ENCODE results near the gene THOC2. TPM values are rescaled to one million over a fixed set of nuclear protein-coding genes. Genes with fewer than 3 reads are reported as not detected.

The THOC2 gene
- total RNA-seq, 2 experiments from 2014 or later, result 81.8 to 86.5 TPM

DNA sequence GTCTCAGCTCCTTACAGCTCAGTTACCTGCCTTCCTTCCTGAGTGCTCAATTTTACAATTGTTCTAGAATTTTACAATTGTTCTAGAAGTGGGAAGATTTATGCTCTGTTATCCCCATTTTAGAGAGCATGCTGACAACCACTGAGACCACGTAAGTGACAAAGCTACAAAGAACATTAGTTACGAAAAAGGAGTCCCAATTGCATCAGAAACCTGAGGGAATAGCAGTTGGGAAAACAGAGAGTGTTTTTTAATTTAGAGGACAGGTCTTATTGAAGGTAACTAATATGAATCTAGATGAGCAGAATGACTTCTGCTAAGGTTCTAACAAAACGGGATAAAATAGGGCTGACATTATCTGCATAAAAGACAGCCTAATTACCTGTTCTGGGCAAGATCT, 103.3 kb downstream of the THOC2 start:
- Mint-ChIP-seq H3K36me3 (ENCODE audit: low read depth) (peaks cover 40% of the 10 kb centered on the region), H3K27ac (no peak overlapping the region), H3K9me3 (no peaks in the 10 kb centered on the region), H3K27me3 (no peaks in the 10 kb centered on the region), H3K4me3 (no peak overlapping the region), H3K4me1 (peaks cover 13% of the 10 kb centered on the region)
- POLR2A ChIA-PET, result no interaction called here
- CTCF ChIA-PET, result no interaction called here
- DNase-seq, result no peak

GRCh38 chrX:123626962-123627361, 105.9 kb downstream of the THOC2 start:
- H3K4me1 Mint-ChIP-seq, result peaks cover 13% of the 10 kb centered on the region
- no peaks in the 10 kb centered on the region for H3K9me3 Mint-ChIP-seq
- H3K36me3 Mint-ChIP-seq (ENCODE audit: low read depth), result peaks cover 40% of the 10 kb centered on the region
- ChIA-PET POLR2A (no interaction called here), CTCF (no interaction called here)
- H3K27me3 Mint-ChIP-seq, result no peaks in the 10 kb centered on the region
- no peak overlapping the region for H3K27ac Mint-ChIP-seq
- no peak for DNase-seq
- no peak overlapping the region for H3K4me3 Mint-ChIP-seq

DNA sequence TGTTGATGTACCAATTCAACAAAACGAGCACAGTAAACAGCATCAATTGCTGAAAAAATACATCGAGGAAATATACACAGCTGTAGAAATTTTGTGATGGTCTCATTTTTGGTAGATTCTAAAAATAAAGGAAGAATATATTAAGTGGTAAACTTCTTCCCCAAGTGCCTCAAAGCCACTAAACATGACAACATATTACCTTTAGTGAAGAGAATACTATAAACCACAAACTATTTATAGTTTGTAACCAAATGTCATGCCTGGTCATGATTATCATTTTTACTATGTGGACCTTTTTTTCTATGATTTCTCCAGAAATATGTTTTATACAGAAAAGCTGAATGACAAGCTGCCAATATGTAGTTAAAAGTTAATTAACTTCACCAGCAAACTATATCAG, 106.9 kb downstream of the THOC2 start:
- Mint-ChIP-seq H3K4me1 (peaks cover 13% of the 10 kb centered on the region), H3K9me3 (no peaks in the 10 kb centered on the region), H3K4me3 (no peak overlapping the region), H3K27me3 (no peaks in the 10 kb centered on the region), H3K27ac (no peak overlapping the region), H3K36me3 (ENCODE audit: low read depth) (peaks cover 36% of the 10 kb centered on the region)
- CTCF ChIA-PET, result no interaction called here
- DNase-seq, result no peak
- POLR2A ChIA-PET, result no interaction called here

- no peak overlapping the region for H3K4me3 Mint-ChIP-seq
- peaks cover 40% of the 10 kb centered on the region for H3K36me3 Mint-ChIP-seq (ENCODE audit: low read depth)
- no peaks in the 10 kb centered on the region for H3K9me3 Mint-ChIP-seq
- POLR2A ChIA-PET, result no interaction called here
- H3K27me3 Mint-ChIP-seq, result no peaks in the 10 kb centered on the region
- CTCF ChIA-PET, result no interaction called here
- H3K27ac Mint-ChIP-seq, result no peak overlapping the region
- peaks cover 13% of the 10 kb centered on the region for H3K4me1 Mint-ChIP-seq
- no peak for DNase-seq
Observed at GRCh38 chrX:123625477-123625876, 107.4 kb downstream of the THOC2 start.

DNA sequence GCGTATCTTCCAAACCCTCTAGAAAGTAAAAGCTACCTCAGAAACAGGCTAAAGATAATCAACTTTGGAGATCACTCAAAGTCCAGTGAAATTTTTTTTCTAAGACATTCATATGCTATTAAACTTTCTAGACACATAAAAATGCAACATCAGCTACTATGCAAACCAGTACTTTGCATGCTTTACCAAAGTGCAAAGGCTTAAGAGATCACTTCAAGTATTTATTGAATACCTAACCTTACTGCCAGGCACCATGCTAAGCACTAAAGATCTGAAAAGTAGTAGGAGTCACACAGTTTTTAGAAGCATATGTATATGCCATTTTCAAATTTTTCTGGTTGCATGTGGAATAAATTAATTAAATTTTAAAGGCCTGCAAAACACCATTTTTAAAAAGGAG, 115.8 kb downstream of the THOC2 start:
- no peak overlapping the region for H3K27ac Mint-ChIP-seq

DNA sequence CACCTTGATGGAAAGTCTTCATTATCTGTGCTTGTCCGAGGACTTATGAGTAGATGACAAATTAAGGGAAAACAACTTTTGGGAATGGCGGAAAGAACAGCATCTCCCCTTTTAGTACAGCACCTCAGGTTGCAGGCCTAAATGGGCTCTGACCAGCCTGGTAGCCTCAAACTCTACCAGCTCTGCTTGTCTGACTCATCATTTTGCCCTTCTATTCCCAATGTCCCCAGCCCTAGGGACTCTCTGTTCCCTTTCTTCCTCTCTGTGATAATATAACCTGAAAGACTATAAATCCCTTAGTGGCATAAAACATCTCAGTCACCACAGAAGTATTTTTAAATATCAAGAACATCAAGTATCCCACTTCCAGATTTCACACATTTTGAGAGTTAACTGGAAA, 121.9 kb downstream of the THOC2 start:
- H3K27ac Mint-ChIP-seq, result no peak overlapping the region
- no peaks in the 10 kb centered on the region for H3K4me1 Mint-ChIP-seq
- H3K9me3 Mint-ChIP-seq, result no peaks in the 10 kb centered on the region
- peaks cover 28% of the 10 kb centered on the region for H3K36me3 Mint-ChIP-seq (ENCODE audit: low read depth)
- no peak overlapping the region for H3K4me3 Mint-ChIP-seq
- ChIA-PET CTCF (no interaction called here), POLR2A (no interaction called here)
- DNase-seq, result no peak
- H3K27me3 Mint-ChIP-seq, result no peaks in the 10 kb centered on the region

More for the DNA sequence above, 115.8 kb downstream of the THOC2 start:
- ChIA-PET POLR2A (no interaction called here), CTCF (interaction anchor here (0.7 kb wide), 1 partner anchor 112 kb away, joined by 4 read pairs; no protein-coding TSS in a partner anchor)
- Mint-ChIP-seq H3K9me3 (no peaks in the 10 kb centered on the region), H3K4me1 (no peaks in the 10 kb centered on the region), H3K4me3 (no peak overlapping the region), H3K27me3 (no peaks in the 10 kb centered on the region), H3K36me3 (ENCODE audit: low read depth) (peaks cover 33% of the 10 kb centered on the region)
- DNase-seq, result no peak

DNA sequence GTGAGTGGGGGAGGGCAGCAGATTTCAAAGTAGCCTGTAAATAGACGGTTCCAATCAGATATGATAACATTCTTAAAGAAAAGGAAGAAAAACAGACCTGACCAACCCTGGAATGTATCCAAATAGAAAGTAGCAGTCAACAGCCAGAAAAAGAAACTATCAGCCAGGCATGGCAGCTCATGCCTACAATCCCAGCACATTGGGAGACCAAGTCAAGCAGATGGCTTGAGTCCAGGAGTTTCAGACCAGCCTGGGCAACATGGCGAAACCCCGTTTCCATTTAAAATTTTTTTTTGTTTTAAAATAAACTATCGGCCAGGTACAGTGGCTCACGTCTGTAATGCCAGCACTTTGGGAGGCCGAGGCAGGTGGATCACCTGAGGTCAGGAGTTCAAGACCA, 125.0 kb downstream of the THOC2 start:
- no peak for DNase-seq
- H3K36me3 Mint-ChIP-seq (ENCODE audit: low read depth), result peaks cover 30% of the 10 kb centered on the region
- ChIA-PET POLR2A (no interaction called here), CTCF (no interaction called here)
- no peak overlapping the region for H3K4me3 Mint-ChIP-seq
- H3K9me3 Mint-ChIP-seq, result no peaks in the 10 kb centered on the region
- H3K27ac Mint-ChIP-seq, result no peak overlapping the region
- H3K4me1 Mint-ChIP-seq, result no peaks in the 10 kb centered on the region
- no peaks in the 10 kb centered on the region for H3K27me3 Mint-ChIP-seq

GRCh38 chrX:123607270-123607669, 125.6 kb downstream of the THOC2 start:
- no peak for DNase-seq
- H3K4me1 Mint-ChIP-seq, result no peaks in the 10 kb centered on the region
- ChIA-PET POLR2A (no interaction called here), CTCF (no interaction called here)
- H3K27ac Mint-ChIP-seq, result no peak overlapping the region
- H3K9me3 Mint-ChIP-seq, result no peaks in the 10 kb centered on the region
- no peaks in the 10 kb centered on the region for H3K27me3 Mint-ChIP-seq
- no peak overlapping the region for H3K4me3 Mint-ChIP-seq
- H3K36me3 Mint-ChIP-seq (ENCODE audit: low read depth), result peaks cover 32% of the 10 kb centered on the region

DNA sequence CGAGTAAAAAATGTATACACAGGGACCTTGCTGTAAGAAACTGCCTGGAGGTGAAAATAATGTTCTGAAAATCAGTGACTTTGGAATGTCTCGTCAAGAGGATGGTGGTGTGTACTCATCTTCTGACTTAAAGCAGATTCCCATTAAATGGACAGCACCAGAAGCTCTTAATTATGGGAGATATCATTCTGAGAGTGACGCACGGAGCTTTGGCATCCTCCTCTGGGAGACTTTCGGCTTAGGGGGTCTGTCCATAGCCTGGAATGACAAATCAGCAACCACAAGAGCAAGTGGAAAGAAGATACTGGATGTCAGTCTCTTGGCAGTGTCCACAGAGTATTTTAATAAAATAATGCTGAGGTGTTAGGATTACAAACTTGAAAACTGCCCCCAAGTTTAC, 129.4 kb downstream of the THOC2 start:
- no peaks in the 10 kb centered on the region for H3K27me3 Mint-ChIP-seq
- ChIA-PET POLR2A (no interaction called here), CTCF (no interaction called here)
- H3K36me3 Mint-ChIP-seq (ENCODE audit: low read depth), result peaks cover 35% of the 10 kb centered on the region
- H3K9me3 Mint-ChIP-seq, result no peaks in the 10 kb centered on the region
- DNase-seq, result no peak
- no peak overlapping the region for H3K27ac Mint-ChIP-seq
- no peak overlapping the region for H3K4me3 Mint-ChIP-seq
- no peaks in the 10 kb centered on the region for H3K4me1 Mint-ChIP-seq

GRCh38 chrX:123601437-123601836, 131.4 kb downstream of the THOC2 start:
- DNase-seq, result no peak
- ChIA-PET CTCF (no interaction called here), POLR2A (no interaction called here)
- Mint-ChIP-seq H3K36me3 (ENCODE audit: low read depth) (peaks cover 29% of the 10 kb centered on the region), H3K4me3 (no peak overlapping the region), H3K4me1 (no peaks in the 10 kb centered on the region), H3K27ac (no peak overlapping the region), H3K27me3 (no peaks in the 10 kb centered on the region), H3K9me3 (no peaks in the 10 kb centered on the region)

DNA sequence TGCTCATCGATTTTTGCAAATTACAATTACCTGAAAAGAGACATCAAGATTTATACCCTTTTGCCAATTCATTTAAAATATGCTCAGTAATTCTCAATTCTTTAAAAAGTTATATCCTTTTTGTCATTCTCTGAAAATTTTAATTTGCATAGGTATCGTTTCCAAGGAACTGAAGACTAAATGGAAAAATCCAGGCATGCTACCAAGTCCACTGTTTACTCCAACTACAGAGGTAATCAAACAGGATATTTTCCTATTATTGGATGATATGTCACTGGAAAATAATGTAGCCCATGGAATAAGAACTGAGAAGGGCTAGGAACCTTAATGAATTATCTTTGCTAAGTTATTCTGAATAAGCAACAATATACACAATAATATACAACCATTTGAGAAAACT, 132.7 kb downstream of the THOC2 start:
- H3K4me1 Mint-ChIP-seq, result no peaks in the 10 kb centered on the region
- peaks cover 25% of the 10 kb centered on the region for H3K36me3 Mint-ChIP-seq (ENCODE audit: low read depth)
- no peak overlapping the region for H3K27ac Mint-ChIP-seq
- CTCF ChIA-PET, result no interaction called here
- no peaks in the 10 kb centered on the region for H3K9me3 Mint-ChIP-seq
- H3K27me3 Mint-ChIP-seq, result peaks cover 1% of the 10 kb centered on the region
- no peak for DNase-seq
- H3K4me3 Mint-ChIP-seq, result no peak overlapping the region
- POLR2A ChIA-PET, result no interaction called here

DNA sequence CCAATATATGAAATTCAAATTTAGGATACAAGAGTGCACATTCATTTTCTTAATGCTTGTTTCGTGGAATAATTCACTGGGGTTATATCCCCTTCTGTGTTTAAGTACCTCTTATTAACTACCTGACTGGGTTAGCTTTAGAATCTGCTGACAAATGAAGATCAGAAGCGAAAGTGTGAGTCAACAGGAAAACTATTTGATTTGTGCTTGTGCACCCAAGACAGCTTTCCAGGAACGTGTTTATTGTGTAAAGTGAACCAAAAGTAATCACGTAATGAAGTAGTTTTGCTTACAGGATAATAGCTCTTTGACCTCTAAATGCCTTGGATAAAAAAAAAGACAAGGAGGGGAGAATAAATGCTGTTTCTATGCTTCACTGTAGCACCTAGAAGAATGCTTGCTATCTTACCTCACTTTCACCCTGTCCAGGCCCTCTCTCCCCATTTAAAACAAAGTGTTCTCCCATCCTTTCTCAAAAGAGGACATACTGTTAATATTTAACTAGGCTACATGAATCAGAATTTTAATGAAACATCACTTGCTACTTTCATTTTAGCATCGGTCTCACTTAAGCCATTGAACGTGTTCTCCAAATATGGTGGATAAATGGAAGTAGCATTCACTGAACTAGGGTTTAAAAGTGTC, 141.9 kb downstream of the THOC2 start:
- Mint-ChIP-seq H3K4me3 (no peak overlapping the region), H3K9me3 (no peaks in the 10 kb centered on the region), H3K36me3 (ENCODE audit: low read depth) (no peaks in the 10 kb centered on the region), H3K27me3 (peaks cover 1% of the 10 kb centered on the region), H3K4me1 (peaks cover 12% of the 10 kb centered on the region), H3K27ac (no peak overlapping the region)
- CTCF ChIA-PET, result no interaction called here
- POLR2A ChIA-PET, result no interaction called here
- no peak for DNase-seq

GRCh38 chrX:123588723-123589122, 144.1 kb downstream of the THOC2 start:
- H3K9me3 Mint-ChIP-seq, result no peaks in the 10 kb centered on the region
- peaks cover 12% of the 10 kb centered on the region for H3K4me1 Mint-ChIP-seq
- no peak for DNase-seq
- ChIA-PET CTCF (no interaction called here), POLR2A (no interaction called here)
- no peak overlapping the region for H3K27ac Mint-ChIP-seq
- H3K36me3 Mint-ChIP-seq (ENCODE audit: low read depth), result no peaks in the 10 kb centered on the region
- H3K27me3 Mint-ChIP-seq, result no peaks in the 10 kb centered on the region
- H3K4me3 Mint-ChIP-seq, result no peak overlapping the region

- ChIA-PET CTCF (no interaction called here), POLR2A (no interaction called here)
- Mint-ChIP-seq H3K27ac (no peak overlapping the region), H3K36me3 (ENCODE audit: low read depth) (no peaks in the 10 kb centered on the region), H3K4me3 (no peak overlapping the region), H3K9me3 (no peaks in the 10 kb centered on the region), H3K4me1 (no peaks in the 10 kb centered on the region), H3K27me3 (peaks cover 3% of the 10 kb centered on the region)
- DNase-seq, result no peak
Observed at GRCh38 chrX:123581586-123581985, 151.3 kb downstream of the THOC2 start.
